ENCODE results near the gene KCNG4.
"Not testable (repeated sequence)": the region's sequence is repeated elsewhere in the genome, so short reads cannot be mapped to it uniquely, and the experiment has no call there.

KCNG4 gene

GRCh38 chr16:84205976-84206691 is 33.7 kb downstream of the KCNG4 start:
- DNase-seq = no peak

- DNase-seq = not testable (repeated sequence)
Measured at GRCh38 chr16:84205123-84205522, 34.7 kb downstream of the KCNG4 start.

- DNase-seq = not testable (repeated sequence)
Measured at GRCh38 chr16:84204551-84204950, 35.3 kb downstream of the KCNG4 start.

GRCh38 chr16:84199861-84200260 is 40.0 kb downstream of the KCNG4 start:
- no peak for DNase-seq

- DNase-seq = no peak
Measured at GRCh38 chr16:84199097-84199496, 40.7 kb downstream of the KCNG4 start.

- DNase-seq = no peak
Measured at GRCh38 chr16:84198401-84198800, 41.4 kb downstream of the KCNG4 start.

GRCh38 chr16:84197466-84198128 is 42.2 kb downstream of the KCNG4 start:
- DNase-seq = no peak

- no peak for DNase-seq
Measured at GRCh38 chr16:84196727-84197394, 43.0 kb downstream of the KCNG4 start.

- no peak for DNase-seq
Measured at GRCh38 chr16:84196101-84196500, 43.7 kb downstream of the KCNG4 start.

- no peak for DNase-seq
Measured at GRCh38 chr16:84195201-84196093, 44.4 kb downstream of the KCNG4 start.

- DNase-seq = no peak
Measured at GRCh38 chr16:84194470-84195200, 45.2 kb downstream of the KCNG4 start.

GRCh38 chr16:84194018-84194417 is 45.8 kb downstream of the KCNG4 start:
- no peak for DNase-seq

- DNase-seq = no peak
Measured at GRCh38 chr16:84193480-84193879, 46.3 kb downstream of the KCNG4 start.

- no peak for DNase-seq
Measured at GRCh38 chr16:84191466-84191865, 48.3 kb downstream of the KCNG4 start.

- no peak for DNase-seq
Measured at GRCh38 chr16:84190731-84191388, 49.0 kb downstream of the KCNG4 start, which contains the start of gene ADAD2. Gene ADAD2, plus strand, starts transcription at chr16:84191157. Its CDS starts 74 bp downstream, at chr16:84191231.

- peak; percentile 62 for DNase-seq
Measured at GRCh38 chr16:84186685-84187437, 53.0 kb downstream of the KCNG4 start, which contains the start of gene TAF1C. Gene TAF1C, minus strand, starts transcription at chr16:84187057. Its CDS starts 2,069 bp downstream, at chr16:84184988.

- DNase-seq = no peak
Measured at GRCh38 chr16:84184775-84185174, 55.0 kb downstream of the KCNG4 start.

- DNase-seq = no peak
Measured at GRCh38 chr16:84183911-84184591, 55.8 kb downstream of the KCNG4 start.

GRCh38 chr16:84183572-84183875 is 56.3 kb downstream of the KCNG4 start:
- DNase-seq = no peak
